Panc1 (cell line): ENCODE results near the gene NPR1. TPM values are rescaled to one million over a fixed set of nuclear protein-coding genes. Genes with fewer than 3 reads are reported as not detected.

Experiments used
- ATAC-seq: fragments of 200-7000 bp; cut with Tn5 transposase; 2 replicates; pipeline ENCODE4 v1.9.1; 2020; ENCODE audit warnings: mild to moderate bottlenecking, moderate library complexity
- BruUV-seq: library from RNA; stranded (reverse); fragments of 400-500 nt; replicated peaks from 2 replicates; lab custom pipeline; 2021; lab: Mats Ljungman, UMichigan
- CTCF ChIA-PET: fragments of 300-600 bp; sonication (Branson Sonifier 250); formaldehyde crosslinking; loops from one replicate; lab custom pipeline; 2022; ENCODE audit warnings: antibody characterized with exemption; lab: Charles Lee
- POLR2A ChIA-PET: fragments of 300-600 bp; sonication (Branson Sonifier 250); formaldehyde crosslinking; loops from one replicate; lab custom pipeline; 2022; ENCODE audit warnings: antibody characterized with exemption; lab: Charles Lee
- DNase-seq: peaks from one replicate; pipeline ENCODE4 v3.0.0-alpha.2; 2010; ENCODE audit warnings: low read depth, low spot score
- H3K27ac ChIP-seq: 2 replicates; pipeline ENCODE4 v1.5.1; 2011; ENCODE audit warnings: mild to moderate bottlenecking, low read length, inconsistent platforms
- H3K27me3 ChIP-seq: fragments of 200-500 bp; sonication (Bioruptor generic); 2 replicates; pipeline ENCODE4 v1.6.0; 2014; ENCODE audit warnings: low read length, inconsistent platforms; ENCODE audit not compliant: control insufficient read depth, insufficient read depth
- H3K36me3 ChIP-seq: fragments of 200-500 bp; sonication (Bioruptor generic); 2 replicates; pipeline ENCODE4 v1.5.1; 2014; ENCODE audit warnings: inconsistent platforms, mild to moderate bottlenecking, low read length, moderate library complexity; ENCODE audit not compliant: control insufficient read depth, insufficient read depth
- H3K4me1 ChIP-seq: 2 replicates; pipeline ENCODE4 v1.5.1; 2011; ENCODE audit warnings: inconsistent platforms, mild to moderate bottlenecking, low read length, moderate library complexity; ENCODE audit not compliant: control insufficient read depth, insufficient read depth
- H3K4me3 ChIP-seq, 2 experiments: 2 replicates each; pipeline ENCODE4 v1.5.1; 2011 to 2012; ENCODE audit warnings: low read depth in 2 of 2, low read length in 2 of 2, mild to moderate bottlenecking in 2 of 2, inconsistent platforms in 1 of 2, moderate library complexity in 1 of 2
- H3K9me3 ChIP-seq: fragments of 200-500 bp; sonication (Bioruptor generic); 2 replicates; pipeline ENCODE4 v1.5.1; 2014; ENCODE audit warnings: low read depth, mild to moderate bottlenecking, inconsistent platforms, low read length, moderate library complexity; ENCODE audit not compliant: control insufficient read depth, insufficient read depth
- CTCF ChIP-seq: fragments of 450-650 bp; IDR thresholded peaks from 2 replicates; pipeline ENCODE4 v1.5.1; 2017; ENCODE audit warnings: mild to moderate bottlenecking
- POLR2AphosphoS5 ChIP-seq: IDR thresholded peaks from 2 replicates; pipeline ENCODE4 v1.6.1; 2012; ENCODE audit warnings: mild to moderate bottlenecking, low read depth, low read length, moderate library complexity
- REST ChIP-seq, 2 experiments: IDR thresholded peaks; 2 replicates each; pipeline ENCODE4 v1.6.1; 2011 to 2012; ENCODE audit warnings: low read depth in 2 of 2, control low read depth in 1 of 2, low read length in 1 of 2, mild to moderate bottlenecking in 1 of 2, moderate library complexity in 1 of 2; ENCODE audit not compliant: insufficient read depth in 1 of 2
- SIN3A ChIP-seq: IDR thresholded peaks from 2 replicates; pipeline ENCODE4 v1.6.1; 2012; ENCODE audit warnings: low read depth, mild to moderate bottlenecking, low read length, moderate library complexity, borderline replicate concordance; ENCODE audit not compliant: insufficient read depth
- TCF7L2 ChIP-seq: IDR thresholded peaks from 2 replicates; pipeline ENCODE4 v1.6.1; 2011; ENCODE audit warnings: mild to moderate bottlenecking, low read depth, low read length, inconsistent platforms
- in situ Hi-C: cut with HindIII; loops from 2 replicates; pipeline ENCODE4 v1.10.0; 2016; ENCODE audit warnings: low sequenced_read_pairs, low pct_unique_long_range_greater_than_20kb
- intact Hi-C: fragments of 100-400 bp; cut with micrococcal nuclease; formaldehyde crosslinking; loops from one replicate; pipeline ENCODE4 v1.10.0; 2022; ENCODE audit not compliant: unreplicated experiment
- total RNA-seq: library from RNA; stranded (reverse); gene quantifications from one replicate; pipeline ENCODE4 v1.2.1, GENCODE V29; 2021; ENCODE audit not compliant: unreplicated experiment

Gene NPR1
- total RNA-seq, 1 experiment from 2014 or later, result 0.36 TPM

GRCh38 chr1:153636312-153636711, 42.2 kb upstream of the NPR1 start:
- peaks cover 11% of the 10 kb centered on the region for H3K4me1 ChIP-seq
- POLR2A ChIA-PET, result no interaction called here
- no peaks in the 10 kb centered on the region for H3K27me3 ChIP-seq
- intact Hi-C loops (no loop called here), in situ Hi-C loops (no loop called here)
- BruUV-seq, result no TSS peak
- no peaks in the 10 kb centered on the region for H3K9me3 ChIP-seq
- ATAC-seq (no peak), DNase-seq (no peak)
- peaks cover 34% of the 10 kb centered on the region for H3K36me3 ChIP-seq
- TF ChIP-seq REST (IDR thresholded peaks at IDR 0.05; ENCODE audit: insufficient read depth in 1 of 2, low read depth in 2 of 2, low read length in 1 of 2) (no peak), TCF7L2 (no peak), SIN3A (no peak), CTCF (no peak), POLR2AphosphoS5 (no peak)
- H3K27ac ChIP-seq, result no peak overlapping the region
- H3K4me3 ChIP-seq, result peak overlapping the region in 1 of 2 experiments; percentile 93; a peak in 2 of 4 replicates
- CTCF ChIA-PET, result no interaction called here

- H3K4me1 ChIP-seq, result peaks cover 7% of the 10 kb centered on the region; the same call in 1 of the 2 replicates
- BruUV-seq, result TSS peak; percentile 38
- ChIA-PET CTCF (interaction anchor here (1.0 kb wide), 1 partner anchor 66 kb away, joined by 3 read pairs; no protein-coding TSS in a partner anchor), POLR2A (interaction anchor here (0.7 kb wide), 2 partner anchors 72 to 159 kb away, joined by 3 read pairs; no protein-coding TSS in a partner anchor)
- TF ChIP-seq TCF7L2 (no peak), REST (IDR thresholded peaks at IDR 0.05; ENCODE audit: insufficient read depth in 1 of 2, low read depth in 2 of 2, low read length in 1 of 2) (no peak), CTCF (no peak), SIN3A (no peak), POLR2AphosphoS5 (no peak)
- H3K27ac ChIP-seq, result no peak overlapping the region
- intact Hi-C loops, result no loop called here
- H3K9me3 ChIP-seq, result no peaks in the 10 kb centered on the region
- DNase-seq, result no peak
- H3K4me3 ChIP-seq, result no peak overlapping the region
- H3K27me3 ChIP-seq, result no peaks in the 10 kb centered on the region
- no peak for ATAC-seq
- peaks cover 48% of the 10 kb centered on the region for H3K36me3 ChIP-seq
- in situ Hi-C loops, result no loop called here
Measured at GRCh38 chr1:153638261-153638660, 40.2 kb upstream of the NPR1 start.
